ENCODE data around the gene C20orf173.
"Not testable (repeated sequence)": the region's sequence is repeated elsewhere in the genome, so short reads cannot be mapped to it uniquely, and the experiment has no call there.

The C20orf173 gene

DNA sequence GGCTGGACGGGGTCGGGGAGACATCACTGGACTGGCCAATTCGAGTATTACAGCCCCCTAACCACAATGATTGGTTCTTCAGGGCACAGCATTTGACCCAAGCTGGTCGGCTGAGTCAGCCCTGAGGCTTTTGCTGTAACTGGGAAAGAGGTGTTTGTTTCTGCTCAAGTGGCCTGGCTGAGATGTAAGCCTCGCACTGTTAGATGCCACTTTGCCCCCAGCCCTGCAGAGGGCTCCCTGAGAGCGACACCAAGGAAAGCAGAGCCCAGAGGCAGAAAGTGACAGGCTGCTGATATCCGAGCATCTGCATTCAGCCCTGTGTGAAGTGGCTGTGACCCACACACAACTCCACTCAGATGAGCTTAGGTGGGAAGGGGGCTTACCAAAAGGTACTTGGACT, 31.8 kb upstream of the C20orf173 start:
- peaks cover 5% of the 10 kb centered on the region for H3K36me3 ChIP-seq (ENCODE audit: insufficient read depth, low read length)
- H3K9me3 ChIP-seq (ENCODE audit: low read length) = no peaks in the 10 kb centered on the region
- H3K4me1 ChIP-seq (ENCODE audit: insufficient read depth, low read length) = no peaks in the 10 kb centered on the region
- H3K9ac ChIP-seq (ENCODE audit: low read length) = no peak overlapping the region
- no peaks in the 10 kb centered on the region for H3K27me3 ChIP-seq (ENCODE audit: control insufficient read depth in 1 of 2, insufficient read depth in 2 of 2, low read length in 2 of 2)
- no peak overlapping the region for H3K4me3 ChIP-seq (ENCODE audit: low read depth in 1 of 2, low read length in 2 of 2)
- no peak overlapping the region for H3K27ac ChIP-seq (ENCODE audit: low read depth, low read length)

DNA sequence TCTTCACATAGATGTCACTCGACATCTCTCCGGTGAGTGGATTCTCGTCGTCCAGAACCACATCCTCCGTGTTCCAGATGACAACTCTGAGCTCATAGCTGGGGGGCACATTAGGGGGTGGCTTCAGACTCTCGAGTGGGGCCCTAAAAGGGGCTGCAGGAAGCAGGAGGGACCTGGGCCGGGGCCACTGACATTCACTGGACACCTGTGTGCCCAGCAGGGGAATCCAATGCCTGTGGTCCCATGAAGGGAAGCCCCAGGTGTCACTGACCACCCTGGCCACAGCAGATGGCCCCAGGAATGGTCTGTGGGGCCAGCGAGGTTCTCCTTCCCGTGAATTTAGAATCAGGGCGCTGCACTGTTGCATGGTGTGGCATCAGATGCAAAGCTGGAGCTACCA, 31.1 kb upstream of the C20orf173 start:
- Histone ChIP-seq H3K9ac (ENCODE audit: low read length) (no peak overlapping the region), H3K4me1 (ENCODE audit: insufficient read depth, low read length) (no peaks in the 10 kb centered on the region), H3K27ac (ENCODE audit: low read depth, low read length) (no peak overlapping the region), H3K9me3 (ENCODE audit: low read length) (no peaks in the 10 kb centered on the region), H3K27me3 (ENCODE audit: control insufficient read depth in 1 of 2, insufficient read depth in 2 of 2, low read length in 2 of 2) (no peaks in the 10 kb centered on the region), H3K36me3 (ENCODE audit: insufficient read depth, low read length) (peaks cover 10% of the 10 kb centered on the region), H3K4me3 (ENCODE audit: low read depth in 1 of 2, low read length in 2 of 2) (no peak overlapping the region)

DNA sequence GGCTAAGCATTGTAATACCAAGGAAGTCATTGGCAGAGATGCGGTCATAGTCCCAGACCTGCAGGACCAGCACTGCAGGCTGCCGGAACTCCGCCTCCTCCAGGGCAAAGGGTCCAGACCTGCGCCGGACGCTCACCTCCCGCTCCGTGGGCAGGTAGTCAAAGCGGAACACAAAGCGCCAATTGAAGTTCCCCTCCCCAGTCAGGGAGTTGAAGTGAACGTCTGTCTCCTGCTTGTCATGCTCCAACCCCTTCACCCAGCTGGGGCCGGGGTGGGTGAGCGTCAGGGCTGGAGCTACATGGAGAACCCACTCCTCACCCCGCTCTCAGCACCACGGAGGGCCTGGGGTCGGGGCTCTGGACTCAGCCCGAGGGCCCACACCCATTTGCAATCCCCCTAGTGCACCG, 30.7 kb upstream of the C20orf173 start:
- H3K9ac ChIP-seq (ENCODE audit: low read length) = no peak overlapping the region
- no peak overlapping the region for H3K27ac ChIP-seq (ENCODE audit: low read depth, low read length)
- no peak overlapping the region for H3K4me3 ChIP-seq (ENCODE audit: low read depth in 1 of 2, low read length in 2 of 2)
- peaks cover 10% of the 10 kb centered on the region for H3K36me3 ChIP-seq (ENCODE audit: insufficient read depth, low read length)
- no peaks in the 10 kb centered on the region for H3K9me3 ChIP-seq (ENCODE audit: low read length)
- H3K27me3 ChIP-seq (ENCODE audit: control insufficient read depth in 1 of 2, insufficient read depth in 2 of 2, low read length in 2 of 2) = no peaks in the 10 kb centered on the region
- H3K4me1 ChIP-seq (ENCODE audit: insufficient read depth, low read length) = no peaks in the 10 kb centered on the region

DNA sequence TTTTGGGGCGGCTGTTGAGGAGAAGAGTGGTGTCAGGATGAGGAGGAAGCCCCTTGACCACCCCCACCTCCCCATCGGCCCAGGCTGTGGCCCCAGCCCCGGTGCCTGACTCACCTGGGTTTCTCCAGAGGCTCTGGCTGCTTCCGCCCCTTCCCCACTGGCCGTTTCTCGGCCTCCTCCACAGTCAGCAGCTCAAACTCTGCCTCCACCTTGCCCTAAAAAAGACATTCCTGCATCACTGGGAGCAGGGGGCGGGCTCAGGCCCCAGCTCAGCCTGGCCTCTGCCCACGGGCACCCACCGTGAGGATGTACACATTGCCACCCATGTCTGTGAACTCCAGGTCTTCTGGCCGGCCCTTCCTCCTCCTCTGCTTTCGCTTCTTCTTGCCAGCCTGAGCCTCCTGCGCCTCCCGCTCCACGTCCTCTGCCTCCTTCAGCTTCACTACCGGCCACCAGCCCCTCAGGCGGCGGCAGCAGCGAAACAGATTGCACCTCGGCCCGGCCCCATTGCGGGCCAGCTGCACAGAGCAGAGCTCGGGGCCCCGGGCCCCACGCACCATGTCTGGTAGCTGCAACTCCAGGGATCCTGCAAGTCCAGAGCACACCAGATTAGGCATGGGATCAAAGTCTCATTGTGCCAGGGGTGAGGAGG, 29.7 kb upstream of the C20orf173 start:
- H3K9ac ChIP-seq (ENCODE audit: low read length) = no peak overlapping the region
- no peaks in the 10 kb centered on the region for H3K9me3 ChIP-seq (ENCODE audit: low read length)
- peaks cover 19% of the 10 kb centered on the region for H3K36me3 ChIP-seq (ENCODE audit: insufficient read depth, low read length)
- H3K4me3 ChIP-seq (ENCODE audit: low read depth in 1 of 2, low read length in 2 of 2) = no peak overlapping the region
- H3K4me1 ChIP-seq (ENCODE audit: insufficient read depth, low read length) = no peaks in the 10 kb centered on the region
- H3K27ac ChIP-seq (ENCODE audit: low read depth, low read length) = no peak overlapping the region
- H3K27me3 ChIP-seq (ENCODE audit: control insufficient read depth in 1 of 2, insufficient read depth in 2 of 2, low read length in 2 of 2) = no peaks in the 10 kb centered on the region

DNA sequence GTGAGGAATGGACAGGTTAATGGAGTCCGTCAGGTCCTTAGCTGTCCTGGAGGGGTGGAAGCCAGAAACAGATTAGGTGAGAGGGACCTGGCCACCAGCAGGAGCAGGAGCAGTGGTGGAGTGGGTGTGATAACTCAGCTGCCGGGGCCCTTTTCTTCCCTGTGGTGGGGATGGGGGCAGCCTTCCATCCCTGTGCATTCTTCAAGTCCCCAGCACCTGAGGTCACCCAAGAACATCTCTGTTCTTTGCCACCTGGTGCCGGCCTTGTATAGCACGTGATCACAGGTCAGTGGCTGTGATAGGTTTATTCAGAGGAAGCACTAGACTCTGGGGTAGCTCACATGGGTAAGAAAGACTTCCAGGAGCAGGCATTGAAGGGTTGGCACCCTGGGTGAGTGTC, 29.0 kb upstream of the C20orf173 start:
- Histone ChIP-seq H3K4me1 (ENCODE audit: insufficient read depth, low read length) (no peaks in the 10 kb centered on the region), H3K9me3 (ENCODE audit: low read length) (no peaks in the 10 kb centered on the region), H3K4me3 (ENCODE audit: low read depth in 1 of 2, low read length in 2 of 2) (no peak overlapping the region), H3K27ac (ENCODE audit: low read depth, low read length) (no peak overlapping the region), H3K36me3 (ENCODE audit: insufficient read depth, low read length) (peaks cover 26% of the 10 kb centered on the region), H3K27me3 (ENCODE audit: control insufficient read depth in 1 of 2, insufficient read depth in 2 of 2, low read length in 2 of 2) (no peaks in the 10 kb centered on the region), H3K9ac (ENCODE audit: low read length) (no peak overlapping the region)

DNA sequence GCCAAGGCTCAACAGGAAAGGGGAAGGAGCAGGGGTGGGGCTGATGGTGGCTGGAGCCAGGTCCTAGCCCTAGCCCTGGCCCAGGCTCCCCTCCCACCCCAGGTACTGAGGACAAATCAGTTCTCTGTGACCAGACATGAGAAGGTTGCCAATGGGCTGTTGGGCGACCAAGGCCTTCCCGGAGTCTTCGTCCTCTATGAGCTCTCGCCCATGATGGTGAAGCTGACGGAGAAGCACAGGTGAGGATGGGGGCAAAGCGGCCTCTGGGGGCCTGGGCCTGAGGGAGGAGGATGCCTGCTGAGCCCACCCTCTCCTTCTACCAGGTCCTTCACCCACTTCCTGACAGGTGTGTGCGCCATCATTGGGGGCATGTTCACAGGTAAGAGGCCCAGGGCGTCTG, 27.4 kb upstream of the C20orf173 start:
- Histone ChIP-seq H3K4me3 (ENCODE audit: low read depth in 1 of 2, low read length in 2 of 2) (no peak overlapping the region), H3K4me1 (ENCODE audit: insufficient read depth, low read length) (no peaks in the 10 kb centered on the region), H3K9me3 (ENCODE audit: low read length) (no peaks in the 10 kb centered on the region), H3K27me3 (ENCODE audit: control insufficient read depth in 1 of 2, insufficient read depth in 2 of 2, low read length in 2 of 2) (no peaks in the 10 kb centered on the region), H3K36me3 (ENCODE audit: insufficient read depth, low read length) (peaks cover 35% of the 10 kb centered on the region), H3K27ac (ENCODE audit: low read depth, low read length) (no peak overlapping the region), H3K9ac (ENCODE audit: low read length) (no peak overlapping the region)

DNA sequence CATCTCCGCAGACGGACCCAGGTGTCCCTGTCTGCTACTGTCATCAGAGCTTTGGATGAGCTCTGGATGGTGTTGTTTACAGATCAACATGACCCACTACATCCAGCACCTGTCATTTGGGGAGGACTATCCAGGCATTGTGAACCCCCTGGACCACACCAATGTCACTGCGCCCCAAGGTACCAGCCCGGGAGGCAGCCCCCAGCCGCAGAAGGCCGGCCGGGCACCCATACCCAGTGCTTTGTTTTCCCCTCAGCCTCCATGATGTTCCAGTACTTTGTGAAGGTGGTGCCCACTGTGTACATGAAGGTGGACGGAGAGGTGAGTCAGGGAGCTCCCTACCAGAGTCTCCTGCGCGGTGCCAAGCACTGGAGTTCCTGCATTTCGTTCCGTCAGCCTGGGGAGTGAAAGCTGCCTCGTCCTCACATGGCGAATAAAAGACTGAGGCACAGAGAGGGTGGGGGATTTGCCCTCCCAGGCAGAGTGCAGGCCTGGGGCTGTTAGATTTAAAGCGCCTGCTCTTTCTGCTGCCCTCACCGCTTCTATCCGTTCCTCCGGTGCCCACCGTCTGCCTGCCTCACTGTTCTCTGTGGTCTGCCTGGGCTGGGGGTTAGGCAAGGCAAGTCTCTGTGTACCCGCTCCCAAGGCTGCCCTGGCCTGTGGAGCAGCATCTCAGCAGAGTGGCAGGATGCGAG, 26.6 kb upstream of the C20orf173 start:
- Histone ChIP-seq H3K36me3 (ENCODE audit: insufficient read depth, low read length) (peaks cover 42% of the 10 kb centered on the region), H3K4me3 (ENCODE audit: low read depth in 1 of 2, low read length in 2 of 2) (no peak overlapping the region), H3K27ac (ENCODE audit: low read depth, low read length) (no peak overlapping the region), H3K9me3 (ENCODE audit: low read length) (no peaks in the 10 kb centered on the region), H3K27me3 (ENCODE audit: control insufficient read depth in 1 of 2, insufficient read depth in 2 of 2, low read length in 2 of 2) (no peaks in the 10 kb centered on the region), H3K9ac (ENCODE audit: low read length) (no peak overlapping the region), H3K4me1 (ENCODE audit: insufficient read depth, low read length) (no peaks in the 10 kb centered on the region)

DNA sequence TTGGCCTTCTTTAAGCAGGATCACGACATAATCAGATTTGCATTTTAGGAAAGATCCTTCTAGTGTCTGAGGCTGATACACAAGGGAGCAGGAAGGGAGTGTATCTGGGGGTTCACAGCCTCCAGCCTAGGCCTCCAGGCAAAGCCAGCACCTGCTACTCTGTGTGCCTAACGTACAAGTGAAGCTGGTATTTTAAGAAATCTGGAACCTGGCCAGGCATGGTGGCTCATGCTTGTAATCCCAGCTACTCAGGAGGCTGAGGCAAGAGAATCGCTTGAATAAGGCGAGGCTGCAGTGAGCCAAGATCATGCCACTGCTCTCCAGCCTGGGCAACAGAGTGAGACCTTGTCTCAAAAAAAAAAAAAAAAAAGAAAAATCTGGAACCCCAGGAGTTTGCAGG, 26.0 kb upstream of the C20orf173 start:
- H3K36me3 ChIP-seq (ENCODE audit: insufficient read depth, low read length) = peaks cover 42% of the 10 kb centered on the region
- H3K9ac ChIP-seq (ENCODE audit: low read length); H3K4me3 ChIP-seq (ENCODE audit: low read depth in 1 of 2, low read length in 2 of 2); H3K9me3 ChIP-seq (ENCODE audit: low read length); H3K4me1 ChIP-seq (ENCODE audit: insufficient read depth, low read length); H3K27me3 ChIP-seq (ENCODE audit: control insufficient read depth in 1 of 2, insufficient read depth in 2 of 2, low read length in 2 of 2); H3K27ac ChIP-seq (ENCODE audit: low read depth, low read length): not testable (repeated sequence)

DNA sequence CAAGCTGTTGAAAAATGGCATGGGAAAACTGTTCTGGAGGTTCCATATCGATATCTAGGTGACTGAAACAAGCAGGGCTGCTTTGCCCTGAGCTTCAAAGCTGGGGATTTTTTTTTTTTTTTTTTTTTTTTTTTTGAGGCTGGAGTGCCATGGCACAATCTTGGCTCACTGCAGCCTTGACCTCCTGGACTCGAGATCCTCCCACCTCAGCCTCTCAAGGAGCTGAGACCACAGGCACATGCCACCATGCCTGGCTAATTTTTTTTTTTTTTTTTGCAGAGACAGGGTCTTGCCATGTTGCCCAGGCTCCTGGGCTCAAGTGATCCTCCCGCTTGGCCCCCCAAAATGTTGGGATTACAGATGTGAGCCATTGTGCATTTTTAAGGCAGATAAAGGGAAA, 23.5 kb upstream of the C20orf173 start:
- Histone ChIP-seq H3K9ac (ENCODE audit: low read length) (no peak overlapping the region), H3K4me1 (ENCODE audit: insufficient read depth, low read length) (no peaks in the 10 kb centered on the region), H3K27me3 (ENCODE audit: control insufficient read depth in 1 of 2, insufficient read depth in 2 of 2, low read length in 2 of 2) (no peaks in the 10 kb centered on the region), H3K4me3 (ENCODE audit: low read depth in 1 of 2, low read length in 2 of 2) (no peak overlapping the region), H3K27ac (ENCODE audit: low read depth, low read length) (no peak overlapping the region), H3K36me3 (ENCODE audit: insufficient read depth, low read length) (peaks cover 62% of the 10 kb centered on the region), H3K9me3 (ENCODE audit: low read length) (no peaks in the 10 kb centered on the region)

DNA sequence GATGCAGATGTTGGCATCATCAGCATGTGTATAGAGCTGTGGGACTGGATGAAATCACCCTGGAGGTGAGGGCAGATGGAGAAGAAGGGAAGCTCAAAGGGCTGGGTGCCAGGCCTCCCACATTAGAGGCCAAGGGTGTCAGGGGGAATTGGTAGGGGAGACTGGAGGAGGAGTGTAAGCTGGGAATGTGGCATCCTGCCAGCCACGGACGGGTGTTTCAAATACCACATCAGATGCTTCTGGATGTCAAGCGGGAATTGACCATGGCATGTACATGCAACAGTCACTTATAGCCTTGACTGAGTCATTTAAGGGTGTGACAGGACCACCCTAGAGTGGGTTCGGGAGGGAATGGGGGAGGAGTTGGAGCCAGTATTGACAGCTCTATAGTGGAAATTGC, 22.1 kb upstream of the C20orf173 start:
- no peak overlapping the region for H3K27ac ChIP-seq (ENCODE audit: low read depth, low read length)
- no peaks in the 10 kb centered on the region for H3K27me3 ChIP-seq (ENCODE audit: control insufficient read depth in 1 of 2, insufficient read depth in 2 of 2, low read length in 2 of 2)
- H3K9me3 ChIP-seq (ENCODE audit: low read length) = no peaks in the 10 kb centered on the region
- H3K9ac ChIP-seq (ENCODE audit: low read length) = no peak overlapping the region
- H3K4me1 ChIP-seq (ENCODE audit: insufficient read depth, low read length) = no peaks in the 10 kb centered on the region
- peaks cover 64% of the 10 kb centered on the region for H3K36me3 ChIP-seq (ENCODE audit: insufficient read depth, low read length)
- no peak overlapping the region for H3K4me3 ChIP-seq (ENCODE audit: low read depth in 1 of 2, low read length in 2 of 2)

DNA sequence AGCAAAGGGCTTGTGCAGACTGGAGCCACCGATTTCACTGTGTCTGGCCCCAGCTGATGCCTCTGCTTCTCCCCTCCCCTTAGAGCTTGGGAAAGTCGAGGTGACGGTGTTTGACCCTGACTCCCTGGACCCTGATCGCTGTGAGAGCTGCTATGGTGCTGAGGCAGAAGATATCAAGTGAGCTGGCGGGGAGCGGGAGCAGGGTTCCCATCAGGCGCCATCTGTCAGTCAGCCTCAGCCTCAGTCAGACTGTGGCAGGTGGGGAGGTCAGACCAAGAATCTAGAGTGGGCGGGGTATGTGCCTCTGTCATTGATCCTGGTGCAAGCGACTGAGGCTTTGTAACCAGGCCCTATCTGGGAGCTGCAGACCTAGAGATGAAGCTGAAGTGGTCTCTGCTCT, 17.9 kb upstream of the C20orf173 start:
- Histone ChIP-seq H3K9ac (ENCODE audit: low read length) (no peak overlapping the region), H3K4me1 (ENCODE audit: insufficient read depth, low read length) (peaks cover 10% of the 10 kb centered on the region), H3K4me3 (ENCODE audit: low read depth in 1 of 2, low read length in 2 of 2) (no peak overlapping the region), H3K36me3 (ENCODE audit: insufficient read depth, low read length) (peaks cover 44% of the 10 kb centered on the region), H3K27ac (ENCODE audit: low read depth, low read length) (no peak overlapping the region), H3K27me3 (ENCODE audit: control insufficient read depth in 1 of 2, insufficient read depth in 2 of 2, low read length in 2 of 2) (no peaks in the 10 kb centered on the region), H3K9me3 (ENCODE audit: low read length) (no peaks in the 10 kb centered on the region)

DNA sequence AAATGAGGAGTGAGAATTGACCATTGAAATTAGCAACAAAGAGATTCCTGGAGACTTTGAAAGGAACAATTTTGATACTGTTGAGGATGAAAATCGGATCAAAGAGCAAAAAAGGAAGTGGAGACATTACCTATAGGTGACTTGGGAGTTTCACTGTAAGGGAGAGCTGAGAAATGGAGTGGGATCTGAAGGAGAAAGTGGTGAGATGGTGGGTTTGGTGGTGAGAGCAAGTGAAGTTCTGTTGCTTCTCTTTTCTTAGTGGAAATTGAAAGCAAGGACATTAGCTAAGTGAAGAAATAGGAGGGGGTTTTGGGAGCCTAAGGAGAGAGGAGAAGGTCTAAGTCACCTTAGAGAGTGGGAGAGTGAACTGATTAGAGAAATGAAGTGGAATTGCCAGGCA, 16.7 kb upstream of the C20orf173 start:
- Histone ChIP-seq H3K4me1 (ENCODE audit: insufficient read depth, low read length) (peaks cover 17% of the 10 kb centered on the region), H3K9ac (ENCODE audit: low read length) (no peak overlapping the region), H3K4me3 (ENCODE audit: low read depth in 1 of 2, low read length in 2 of 2) (no peak overlapping the region), H3K27me3 (ENCODE audit: control insufficient read depth in 1 of 2, insufficient read depth in 2 of 2, low read length in 2 of 2) (no peaks in the 10 kb centered on the region), H3K36me3 (ENCODE audit: insufficient read depth, low read length) (peaks cover 32% of the 10 kb centered on the region), H3K27ac (ENCODE audit: low read depth, low read length) (no peak overlapping the region), H3K9me3 (ENCODE audit: low read length) (no peaks in the 10 kb centered on the region)
